Medulla oblongata (tissue), 1 donor: ENCODE measurements around the gene UBA1.
A peak's percentile ranks its signal among the peaks of the same experiment; 100 is the strongest.

Source experiments
- DNase-seq: peaks from one replicate; pipeline ENCODE4 v3.0.0-alpha.2; 2015; ENCODE audit errors: extremely low spot score

Gene UBA1

DNA sequence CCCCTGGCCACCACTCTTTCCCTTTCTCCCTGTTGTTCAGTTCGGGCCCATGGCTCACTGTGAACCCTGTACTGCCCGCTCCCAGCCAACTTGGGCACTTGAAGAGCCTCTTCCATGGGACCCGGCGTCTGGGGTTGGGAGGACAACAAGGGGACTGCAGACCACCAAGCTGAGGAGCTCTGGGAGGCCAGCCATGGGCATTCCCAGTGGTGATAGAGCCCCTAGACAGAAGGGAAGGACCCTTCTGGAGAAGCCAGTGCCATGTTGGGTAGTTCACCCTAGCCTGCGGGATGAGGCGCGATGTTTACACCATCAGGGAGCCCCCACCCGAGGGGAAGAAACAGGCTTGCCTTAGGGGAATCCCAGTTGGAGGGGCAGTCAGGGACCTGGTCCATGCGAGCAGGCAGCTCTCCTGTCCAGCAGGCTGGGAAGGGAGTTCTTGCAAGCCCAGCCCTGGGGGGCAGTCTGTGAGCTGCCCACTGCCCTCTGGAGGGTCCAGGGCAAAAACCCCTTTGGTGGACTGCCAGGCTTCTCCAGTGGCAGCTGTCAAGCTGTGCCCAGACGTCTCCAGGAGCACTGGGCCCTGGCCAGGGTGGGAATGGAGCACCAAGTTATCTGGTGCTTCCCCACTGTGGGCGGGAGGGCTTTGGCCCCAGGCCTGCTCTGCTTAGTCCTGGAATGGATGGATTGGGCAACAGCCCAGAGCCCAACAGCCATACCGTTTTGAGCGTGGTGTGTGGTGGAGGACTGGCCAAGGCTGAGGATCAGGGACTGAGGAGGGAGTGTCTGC is 23.7 kb upstream of the UBA1 start:
- DNase-seq: no peak

DNA sequence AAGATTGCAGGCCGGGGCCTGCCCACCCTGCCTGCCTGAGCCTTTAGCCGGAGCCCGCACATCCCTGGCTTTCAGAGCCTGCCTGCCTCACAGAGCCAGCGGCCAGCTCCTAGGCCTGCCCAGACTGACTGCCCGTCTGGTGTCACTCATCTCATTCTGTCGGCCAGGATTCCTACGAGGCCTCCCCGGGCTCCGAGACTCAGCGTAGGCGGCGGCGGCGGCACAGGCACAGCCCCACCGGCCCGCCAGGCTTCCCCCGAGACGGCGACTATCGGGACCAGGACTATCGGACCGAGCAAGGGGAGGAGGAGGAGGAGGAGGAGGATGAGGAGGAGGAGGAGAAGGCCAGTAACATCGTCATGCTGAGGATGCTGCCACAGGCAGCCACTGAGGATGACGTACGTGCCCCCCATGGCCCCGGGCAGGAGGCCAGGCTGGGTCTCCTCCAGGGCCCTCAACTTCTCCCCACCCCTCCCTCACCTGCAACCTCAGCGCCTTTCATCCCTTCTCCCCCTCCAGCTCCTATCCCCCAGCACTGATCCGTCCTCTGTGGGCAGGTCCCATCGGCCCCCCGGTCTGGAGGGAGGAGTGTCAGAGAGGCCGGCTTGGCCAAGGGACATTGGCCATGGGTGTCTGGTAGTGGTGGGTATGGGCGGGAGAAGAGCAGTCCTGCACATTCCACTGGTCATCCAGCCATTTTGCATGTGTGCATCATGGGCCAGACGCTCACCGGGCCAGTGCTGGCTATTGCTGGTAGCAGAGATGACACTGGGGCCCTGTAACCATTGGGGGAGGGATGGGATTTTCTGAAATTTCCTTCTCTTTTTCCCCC is 22.6 kb upstream of the UBA1 start:
- DNase-seq: no peak

DNA sequence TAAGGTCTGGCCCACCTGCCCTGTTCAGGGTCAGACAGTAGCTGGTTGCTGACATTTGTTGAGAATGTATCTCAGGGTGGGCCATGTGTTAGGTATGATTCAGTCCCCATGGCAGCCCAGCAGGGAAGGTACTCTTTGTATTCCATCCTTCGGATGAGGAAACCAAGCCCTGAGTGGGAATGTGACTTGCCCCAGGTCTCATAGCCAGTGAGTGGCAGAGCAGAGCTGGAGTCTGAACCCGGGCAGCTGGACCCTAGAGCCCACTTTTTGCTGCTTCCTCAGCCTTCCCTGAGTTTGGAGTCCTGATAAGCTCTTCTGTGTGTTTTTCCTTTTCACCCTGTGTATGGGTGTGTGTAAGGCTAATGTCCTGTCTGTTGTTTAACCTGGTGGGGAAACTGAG is 21.6 kb upstream of the UBA1 start:
- DNase-seq: no peak

DNA sequence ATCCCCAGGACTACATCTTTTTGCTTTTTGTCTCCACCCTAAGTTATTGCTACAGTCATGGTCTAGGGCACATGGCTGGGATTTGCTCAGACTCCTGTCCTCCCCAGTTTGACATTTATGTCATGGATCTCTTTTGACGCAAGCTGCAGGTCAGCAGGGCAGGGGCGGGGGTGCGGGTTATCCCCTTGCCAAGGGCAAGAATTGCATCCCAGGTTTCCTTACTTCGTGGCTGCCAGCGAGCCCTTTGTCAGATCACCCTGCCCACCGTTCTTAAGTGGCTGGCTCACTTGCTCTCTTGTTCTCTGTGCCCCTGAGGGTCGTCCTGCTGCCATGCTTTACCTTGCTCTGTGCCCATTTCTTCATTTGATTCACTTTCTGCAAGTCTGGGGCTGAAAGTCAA is 21.1 kb upstream of the UBA1 start:
- no peak for DNase-seq

DNA sequence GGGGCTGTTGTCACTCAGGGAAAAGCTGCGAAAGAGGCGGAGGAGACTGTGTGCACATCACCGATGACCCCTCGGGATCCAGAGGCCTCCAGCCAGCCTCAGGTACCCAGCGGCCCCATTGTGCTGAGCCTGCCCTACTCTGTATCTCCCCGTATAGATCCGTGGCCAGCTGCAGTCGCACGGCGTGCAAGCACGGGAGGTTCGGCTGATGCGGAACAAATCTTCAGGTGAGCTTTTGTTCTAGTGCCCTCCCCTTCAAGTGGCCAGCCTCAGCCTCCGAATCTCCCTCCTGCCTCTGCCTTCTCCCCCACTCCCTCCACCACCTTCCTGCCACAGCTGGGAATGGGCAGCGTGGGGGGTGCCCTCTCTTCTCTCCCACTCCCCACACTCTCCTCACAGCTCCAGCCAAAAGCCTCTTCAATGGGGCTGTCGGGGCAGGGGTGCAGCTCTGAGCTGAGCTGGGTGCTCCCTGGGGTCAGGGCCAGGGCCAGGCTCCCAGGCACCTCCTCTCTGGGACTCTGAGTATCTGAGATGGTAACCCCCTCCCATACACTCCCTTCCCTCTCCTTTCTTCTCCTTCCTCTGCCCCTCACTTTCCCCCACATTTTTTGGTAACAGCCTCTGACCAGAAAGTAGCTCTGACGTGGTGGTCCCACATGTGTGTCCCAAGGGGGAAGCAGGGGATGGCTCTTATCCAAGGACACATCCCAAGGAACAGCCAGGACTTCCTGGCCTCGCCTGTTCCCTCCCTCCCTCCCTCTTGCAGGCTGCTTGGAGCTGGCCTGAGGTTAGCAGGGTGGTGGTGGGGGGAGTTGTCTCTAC is 20.4 kb upstream of the UBA1 start:
- DNase-seq: no peak

DNA sequence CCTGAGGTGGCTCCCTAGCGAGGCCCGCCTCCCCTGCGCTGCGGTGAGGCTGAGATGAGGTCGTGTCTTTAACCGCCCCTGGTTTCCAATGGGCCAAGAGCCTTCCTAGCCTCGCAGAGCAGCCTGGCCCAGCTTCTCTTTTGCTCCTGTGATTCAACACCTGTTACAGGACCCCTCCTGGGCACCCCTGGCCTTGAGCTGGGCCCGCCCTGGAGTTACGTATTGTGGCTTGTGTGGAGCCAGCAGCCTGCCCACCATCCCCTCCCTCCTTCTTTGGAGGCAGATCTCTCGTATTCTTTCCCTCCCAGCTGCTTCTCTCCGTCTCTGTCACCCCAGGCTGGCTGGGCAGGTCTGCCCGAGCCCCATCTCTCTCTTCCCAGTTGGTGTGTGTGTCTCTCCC is 19.3 kb upstream of the UBA1 start:
- no peak for DNase-seq

DNA sequence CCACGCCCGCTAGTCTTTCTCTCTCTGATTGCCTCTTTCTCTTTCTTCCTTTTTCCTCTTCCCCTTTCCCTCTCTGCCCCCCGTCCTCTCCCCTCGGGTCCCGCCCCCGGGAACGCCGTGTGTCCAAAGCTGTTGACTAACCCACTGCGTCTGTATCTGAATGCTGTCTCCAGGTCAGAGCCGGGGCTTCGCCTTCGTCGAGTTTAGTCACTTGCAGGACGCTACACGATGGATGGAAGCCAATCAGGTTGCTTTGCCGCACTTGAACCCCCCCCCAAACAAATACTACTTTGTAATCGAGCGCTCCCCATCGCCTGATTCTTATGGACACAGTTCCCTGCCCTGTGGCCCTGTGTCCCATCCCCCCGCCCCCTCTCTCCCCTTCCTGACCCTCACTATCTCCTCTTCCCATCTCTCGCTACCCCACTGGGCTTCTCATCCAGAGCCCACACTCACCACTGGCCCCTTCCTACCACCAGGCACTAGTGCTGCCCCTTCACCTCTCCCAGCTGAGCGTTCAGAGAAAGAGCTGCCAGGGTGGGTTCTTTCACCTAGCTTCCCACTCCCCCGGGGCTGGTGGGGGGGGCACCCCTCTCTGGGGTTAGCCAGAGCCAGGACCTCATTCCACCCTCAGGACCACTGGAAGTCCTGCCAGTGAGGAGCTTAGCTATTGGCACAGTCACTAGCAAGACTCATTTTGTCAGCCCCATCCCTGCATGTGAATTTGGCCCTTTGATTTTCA is 18.6 kb upstream of the UBA1 start:
- no peak for DNase-seq

DNA sequence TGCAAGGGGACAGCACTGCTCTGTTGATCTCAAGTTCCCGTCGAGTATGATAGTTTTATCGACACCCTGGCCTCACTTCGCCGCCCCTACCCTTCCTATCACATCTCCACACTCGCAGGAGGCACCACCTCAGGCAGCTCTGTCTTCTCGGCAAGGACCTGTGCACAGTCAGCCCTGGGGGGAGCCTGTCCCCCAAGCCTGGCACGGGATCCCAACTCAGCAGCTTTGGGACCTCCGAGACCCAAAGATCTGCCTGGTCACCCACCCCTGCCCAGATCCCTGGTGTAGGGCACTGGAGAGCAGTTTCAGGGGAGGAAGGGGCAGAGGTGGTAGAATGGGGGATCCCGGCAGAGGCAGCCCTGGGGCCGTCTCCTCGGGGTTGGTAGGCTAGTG is 18.0 kb upstream of the UBA1 start:
- DNase-seq: no peak

DNA sequence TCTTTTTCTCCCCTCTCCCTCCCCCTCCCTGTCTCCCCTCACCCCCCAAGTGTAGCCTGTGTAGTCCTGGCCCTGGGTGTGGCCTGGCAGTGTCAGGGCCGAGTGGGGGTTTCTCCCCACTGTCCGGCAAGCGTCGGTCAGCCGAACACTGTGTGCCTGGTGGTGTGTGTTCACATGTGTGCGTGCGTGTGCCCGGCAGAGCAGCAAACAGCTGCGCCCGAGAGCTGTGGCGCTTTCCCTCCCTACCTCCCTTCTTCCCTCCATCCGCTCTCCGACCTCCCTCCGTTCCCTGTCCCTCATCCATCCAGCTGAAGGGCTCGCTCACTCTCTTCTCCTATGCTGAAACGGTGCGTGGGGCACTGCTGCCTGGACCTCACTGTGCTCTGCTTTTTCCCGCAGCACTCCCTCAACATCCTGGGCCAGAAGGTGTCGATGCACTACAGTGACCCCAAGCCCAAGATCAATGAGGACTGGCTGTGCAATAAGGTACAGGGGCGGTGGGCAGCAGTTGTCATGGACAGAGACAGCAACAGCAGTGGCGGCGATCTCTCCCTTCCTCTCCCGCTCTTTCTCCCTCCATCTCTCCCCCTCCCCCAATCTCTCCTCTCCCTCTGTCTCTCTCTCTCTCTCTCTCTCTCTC is 17.4 kb upstream of the UBA1 start:
- no peak for DNase-seq

DNA sequence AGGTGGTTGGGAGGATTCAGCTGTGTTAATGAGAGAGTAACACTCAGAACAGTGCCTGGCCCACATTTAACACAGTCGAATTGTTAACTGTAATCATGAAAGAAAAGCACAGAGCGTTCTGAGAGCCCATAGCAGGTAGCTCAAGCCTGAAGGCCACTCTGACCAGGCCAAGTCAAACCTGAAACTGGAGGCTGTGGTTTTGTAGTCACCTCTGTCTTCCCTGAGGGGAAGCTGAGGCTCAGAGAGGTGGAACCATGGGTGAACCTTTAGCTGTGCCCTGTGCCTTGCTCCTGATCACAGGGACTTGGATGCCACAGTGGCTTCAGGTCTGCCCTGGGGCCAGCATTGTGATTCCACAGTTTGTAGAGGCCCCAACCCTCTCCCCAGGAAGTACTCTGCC is 16.6 kb upstream of the UBA1 start:
- DNase-seq: no peak

DNA sequence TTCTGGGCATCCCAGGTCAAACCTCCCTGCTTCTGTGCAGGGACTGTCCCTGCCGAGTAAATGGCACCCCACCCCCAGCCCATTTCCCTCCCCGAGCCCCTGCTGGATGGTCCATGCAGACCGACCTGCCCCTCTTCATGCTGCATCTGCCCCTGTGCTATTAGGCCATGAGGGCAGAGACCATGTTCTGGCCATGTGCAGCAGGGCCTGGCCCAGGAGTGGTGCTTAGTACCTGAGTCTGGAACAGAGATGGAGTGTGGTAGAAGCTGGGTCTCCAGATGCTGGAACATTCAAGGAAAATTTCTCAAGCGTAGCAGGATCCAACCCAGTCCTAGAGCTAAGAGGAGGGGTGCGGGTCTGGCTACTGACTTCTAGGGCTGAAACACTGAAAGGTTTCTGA is 15.3 kb upstream of the UBA1 start:
- DNase-seq: no peak

DNA sequence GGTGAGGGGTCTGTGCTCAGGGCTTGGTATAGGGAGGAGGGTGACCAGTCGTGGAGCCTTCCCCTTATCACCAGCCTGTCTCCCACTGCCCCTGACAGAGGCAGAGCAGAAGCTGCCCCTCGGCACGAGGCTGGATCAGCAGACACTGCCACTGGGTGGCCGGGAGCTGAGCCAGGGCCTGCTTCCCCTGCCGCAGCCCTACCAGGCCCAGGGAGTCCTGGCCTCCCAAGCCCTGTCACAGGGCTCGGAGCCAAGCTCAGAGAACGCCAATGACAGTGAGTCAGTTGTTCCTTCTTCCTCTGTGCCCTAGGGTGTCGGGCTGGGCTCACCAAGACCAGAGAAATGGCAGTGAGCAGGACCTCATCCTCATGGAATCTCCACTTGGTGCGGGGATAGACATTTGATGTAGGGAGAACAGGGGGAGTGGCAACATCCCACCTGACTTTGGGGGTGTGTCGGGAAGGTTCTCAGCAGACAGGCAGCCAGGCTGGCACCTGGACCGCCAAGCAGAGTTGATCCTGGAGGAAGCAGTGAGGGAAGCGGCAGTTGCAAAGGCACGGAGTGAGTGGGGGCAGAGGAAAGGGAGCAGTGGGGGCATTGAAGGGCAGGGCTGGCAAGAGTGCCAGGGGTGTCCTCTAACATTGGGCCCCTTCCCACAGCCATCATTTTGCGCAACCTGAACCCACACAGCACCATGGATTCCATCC is 14.3 kb upstream of the UBA1 start:
- DNase-seq: peak; percentile 78

DNA sequence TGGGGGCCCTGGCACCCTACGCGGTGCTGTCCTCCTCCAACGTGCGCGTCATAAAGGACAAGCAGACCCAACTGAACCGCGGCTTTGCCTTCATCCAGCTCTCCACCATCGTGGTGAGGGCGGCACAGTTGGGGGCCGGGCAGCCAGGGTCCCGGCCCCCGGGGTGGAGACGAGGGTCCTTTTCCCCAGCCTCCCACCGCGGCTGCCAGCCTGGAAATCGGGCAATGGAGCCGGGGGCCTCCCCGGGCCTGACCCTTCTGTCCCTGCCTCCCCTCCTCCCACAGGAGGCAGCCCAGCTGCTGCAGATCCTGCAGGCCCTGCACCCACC is 13.7 kb upstream of the UBA1 start:
- no peak for DNase-seq

DNA sequence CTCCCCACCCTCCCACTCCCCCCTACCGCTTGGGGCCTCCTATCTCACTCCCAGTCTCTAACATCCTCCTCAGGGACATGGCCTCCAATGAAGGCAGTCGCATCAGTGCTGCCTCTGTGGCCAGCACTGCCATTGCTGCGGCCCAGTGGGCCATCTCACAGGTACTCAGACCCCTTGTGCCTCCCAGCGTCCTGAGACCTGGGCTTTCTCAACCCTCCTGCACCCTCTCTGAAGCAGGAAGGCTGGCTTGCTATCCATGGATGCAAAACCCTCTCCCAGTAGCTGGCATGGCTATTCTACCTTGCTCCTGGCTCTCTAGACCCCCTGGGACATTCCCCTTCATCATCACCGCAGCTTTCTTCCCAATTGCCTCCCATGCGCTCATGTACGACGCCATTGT is 13.3 kb upstream of the UBA1 start:
- no peak for DNase-seq

DNA sequence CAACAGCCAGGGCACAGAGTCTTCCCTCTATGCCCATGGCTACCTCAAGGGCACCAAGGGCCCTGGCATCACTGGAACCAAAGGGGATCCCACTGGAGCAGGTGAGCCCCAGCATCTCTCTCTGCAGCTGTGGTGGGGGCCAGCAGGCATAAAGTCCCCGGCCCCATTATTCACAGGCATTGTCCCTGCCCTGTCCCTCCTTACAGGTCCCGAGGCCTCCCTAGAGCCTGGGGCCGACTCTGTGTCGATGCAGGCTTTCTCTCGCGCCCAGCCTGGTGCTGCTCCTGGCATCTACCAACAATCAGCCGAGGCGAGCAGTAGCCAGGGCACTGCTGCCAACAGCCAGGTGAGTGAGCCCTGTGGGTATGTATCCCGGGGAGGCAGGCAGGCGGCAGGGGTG is 12.3 kb upstream of the UBA1 start:
- DNase-seq: no peak

DNA sequence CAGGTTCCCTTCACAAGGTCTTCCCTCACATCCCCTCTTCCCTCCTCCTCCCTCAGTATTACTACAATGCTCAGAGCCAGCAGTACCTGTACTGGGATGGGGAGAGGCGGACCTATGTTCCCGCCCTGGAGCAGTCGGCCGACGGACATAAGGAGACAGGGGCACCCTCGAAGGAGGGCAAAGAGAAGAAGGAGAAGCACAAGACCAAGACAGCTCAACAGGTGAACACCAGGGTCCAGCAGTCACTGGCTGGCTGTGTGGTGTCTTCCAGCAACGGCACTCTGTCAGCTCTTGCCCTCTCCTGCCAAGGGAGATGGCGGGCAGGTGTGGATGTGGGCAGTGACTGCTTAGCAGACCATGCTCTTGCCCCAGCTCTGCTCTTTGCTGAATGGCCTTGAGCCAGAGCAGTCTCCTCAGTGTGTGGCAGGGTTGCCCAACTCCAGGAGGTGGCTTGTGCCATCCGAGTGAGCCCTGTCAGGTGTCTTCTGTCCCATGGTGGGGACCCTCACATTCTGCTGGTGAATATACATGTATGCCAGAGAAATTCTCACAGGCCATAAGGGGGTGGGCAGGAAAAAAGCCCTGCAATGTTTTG is 11.4 kb upstream of the UBA1 start:
- DNase-seq: no peak

DNA sequence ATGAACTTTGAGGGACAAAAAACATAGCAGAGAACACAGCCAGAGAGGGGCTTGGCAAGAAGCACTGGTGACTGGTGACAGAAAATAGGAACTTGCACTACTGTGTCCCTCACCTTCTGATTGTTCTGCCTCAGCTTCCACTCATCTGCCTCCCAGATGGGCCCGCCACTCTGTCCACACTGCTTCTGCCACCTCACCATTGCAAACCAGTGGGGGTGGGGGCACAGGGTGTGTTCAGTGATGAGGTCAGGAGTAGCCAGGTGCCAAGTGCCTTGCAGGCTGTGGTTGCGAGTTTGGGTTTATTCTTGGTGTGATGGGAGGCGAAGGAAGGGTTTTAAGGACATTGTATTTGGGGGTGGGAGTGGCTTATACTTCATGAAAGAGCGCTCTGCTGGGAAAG is 9.1 kb upstream of the UBA1 start:
- no peak for DNase-seq

DNA sequence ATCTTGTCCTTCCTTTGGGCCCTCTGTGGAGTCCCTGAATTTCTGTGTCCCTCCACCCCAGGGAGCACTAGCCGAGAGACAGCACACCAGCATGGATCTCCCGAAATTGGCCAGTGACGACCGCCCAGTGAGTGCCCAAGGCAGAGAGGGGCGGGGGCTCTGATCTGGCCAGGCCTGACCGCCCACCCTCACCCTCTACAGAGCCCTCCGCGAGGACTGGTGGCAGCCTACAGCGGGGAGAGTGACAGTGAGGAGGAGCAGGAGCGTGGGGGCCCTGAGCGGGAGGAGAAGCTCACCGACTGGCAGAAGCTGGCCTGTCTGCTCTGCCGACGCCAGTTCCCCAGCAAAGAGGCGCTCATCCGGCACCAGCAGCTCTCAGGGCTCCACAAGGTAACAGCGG is 8.4 kb upstream of the UBA1 start:
- no peak for DNase-seq

DNA sequence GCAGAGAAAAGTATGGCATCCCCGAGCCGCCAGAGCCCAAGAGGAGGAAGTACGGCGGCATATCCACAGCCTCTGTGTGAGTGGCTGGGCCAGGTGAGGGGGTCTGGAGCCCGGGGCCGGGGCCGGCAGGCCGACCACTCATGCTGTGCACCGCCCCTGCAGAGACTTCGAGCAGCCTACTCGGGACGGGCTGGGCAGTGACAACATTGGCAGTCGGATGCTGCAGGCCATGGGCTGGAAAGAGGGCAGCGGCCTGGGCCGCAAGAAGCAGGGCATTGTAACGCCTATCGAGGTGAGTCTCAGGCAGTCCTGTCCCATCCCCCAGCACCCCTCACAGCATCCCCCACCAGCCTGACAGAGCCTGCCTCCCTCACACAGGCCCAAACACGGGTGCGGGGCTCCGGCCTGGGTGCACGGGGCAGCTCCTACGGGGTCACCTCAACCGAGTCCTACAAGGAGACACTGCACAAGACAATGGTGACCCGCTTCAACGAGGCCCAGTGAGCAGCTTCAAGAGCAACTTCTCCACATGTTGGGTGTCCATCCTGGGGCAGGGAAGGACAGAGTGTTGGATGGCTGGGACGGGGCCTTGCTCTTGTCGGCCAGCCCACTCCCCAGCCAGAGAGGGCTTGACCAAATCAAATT is 7.4 kb upstream of the UBA1 start:
- no peak for DNase-seq

DNA sequence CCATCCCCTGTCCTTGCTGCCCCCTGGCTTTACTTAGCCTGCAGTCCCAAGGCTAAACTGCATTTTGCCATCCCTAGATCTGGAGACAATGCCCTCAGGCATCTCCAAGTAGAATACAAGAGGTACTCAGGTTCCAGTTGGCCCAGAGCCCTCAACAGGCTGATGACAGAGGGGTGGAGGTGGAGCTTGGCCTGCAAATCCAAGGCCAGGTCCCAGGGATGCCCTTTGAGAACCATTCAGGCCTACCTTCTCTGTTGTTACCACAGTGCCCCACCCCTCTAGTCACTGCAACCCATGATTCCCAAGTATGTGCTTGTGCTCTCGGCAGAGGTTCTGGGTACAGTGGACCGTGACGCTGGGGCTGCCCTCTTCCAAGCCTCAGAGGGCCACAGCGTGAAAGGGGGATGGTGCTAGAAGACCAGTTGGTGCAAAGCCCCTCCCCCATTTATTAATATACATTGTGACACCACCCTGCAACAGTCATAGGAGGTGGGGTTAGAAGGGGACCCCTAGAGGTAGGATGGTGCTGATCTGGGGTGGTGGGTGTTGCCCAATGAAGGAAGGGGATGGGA is 6.4 kb upstream of the UBA1 start:
- DNase-seq: no peak
